ENCODE results near the gene ST8SIA1. TPM values are rescaled to one million over a fixed set of nuclear protein-coding genes. Genes with fewer than 3 reads are reported as not detected.
"Not testable (repeated sequence)": the region's sequence is repeated elsewhere in the genome, so short reads cannot be mapped to it uniquely, and the experiment has no call there.

ST8SIA1 gene
- polyA plus RNA-seq, 1 donor from 2014 or later, result 22.5 TPM

DNA sequence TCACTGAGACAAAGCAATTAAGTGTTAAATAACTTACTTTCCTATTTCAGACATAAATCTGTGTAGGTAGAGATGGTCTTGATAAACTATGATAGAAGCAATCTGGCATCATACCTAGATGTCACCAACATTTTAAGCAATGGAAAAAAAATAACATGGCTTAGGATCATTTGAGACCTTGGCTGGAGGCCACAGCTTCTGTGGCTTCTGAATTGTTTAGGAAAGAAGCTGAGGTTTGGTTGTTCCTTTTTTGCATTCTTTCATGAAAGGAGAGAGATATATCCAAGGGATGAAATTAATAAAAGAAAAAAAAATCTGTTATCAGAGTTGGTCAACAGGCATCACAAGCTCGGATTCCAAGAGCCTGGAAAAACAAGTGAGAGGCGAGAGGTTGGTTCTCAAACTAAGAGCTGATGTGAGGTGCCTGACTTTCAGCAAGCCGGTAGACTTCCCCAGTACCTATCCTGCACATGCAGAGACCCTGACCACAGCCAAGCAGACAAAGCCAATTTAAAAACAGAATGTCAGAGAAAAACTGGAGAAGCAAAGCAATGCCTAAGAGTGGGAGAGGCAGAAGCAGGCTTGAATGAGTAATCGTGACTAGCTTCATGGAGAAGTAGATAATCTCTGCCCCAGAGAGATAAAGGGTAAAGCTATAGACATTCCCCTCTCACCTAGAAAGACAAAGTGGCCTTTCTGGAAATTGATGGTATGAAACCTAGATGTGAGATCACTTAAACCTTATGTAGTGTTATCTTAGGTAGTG lies 43.4 kb upstream of the ST8SIA1 start:
- no peak overlapping the region for H3K9ac ChIP-seq (ENCODE audit: low read length)
- no peaks in the 10 kb centered on the region for H4K20me1 ChIP-seq (ENCODE audit: insufficient read depth)
- H3K9me3 ChIP-seq (ENCODE audit: low read length), result no peaks in the 10 kb centered on the region
- no peak overlapping the region for H2AFZ ChIP-seq (ENCODE audit: low read depth, low read length)
- H3K27me3 ChIP-seq (ENCODE audit: insufficient read depth, low read depth, low read length), result no peaks in the 10 kb centered on the region
- H3K4me3 ChIP-seq (ENCODE audit: low read length), result no peak overlapping the region
- no peaks in the 10 kb centered on the region for H3K9me2 ChIP-seq (ENCODE audit: insufficient read depth, low read length)
- no peak overlapping the region for H3K4me2 ChIP-seq (ENCODE audit: low read length)
- H3F3A ChIP-seq (ENCODE audit: insufficient read depth, low read length, poor library complexity, severe bottlenecking), result no peaks in the 10 kb centered on the region
- H3K36me3 ChIP-seq (ENCODE audit: insufficient read depth, low read length), result no peaks in the 10 kb centered on the region
- no peak overlapping the region for H3K27ac ChIP-seq (ENCODE audit: low read length)
- TF ChIP-seq RAD21 (conservative IDR thresholded peaks at IDR 0.05) (no peak), MXI1 (conservative IDR thresholded peaks at IDR 0.05; ENCODE audit: poor library complexity, severe bottlenecking) (no peak), EZH2 (IDR thresholded peaks at IDR 0.05; ENCODE audit: borderline replicate concordance, insufficient read depth, low read length, poor library complexity, severe bottlenecking) (no peak), EP300 (conservative IDR thresholded peaks at IDR 0.05; ENCODE audit: poor library complexity, severe bottlenecking) (no peak), POLR2AphosphoS5 (IDR thresholded peaks at IDR 0.05) (no peak), SMC3 (conservative IDR thresholded peaks at IDR 0.05; ENCODE audit: poor library complexity) (no peak), TAF1 (IDR thresholded peaks at IDR 0.05; ENCODE audit: low read depth) (no peak)
- TF ChIP-seq, protein P1, sequence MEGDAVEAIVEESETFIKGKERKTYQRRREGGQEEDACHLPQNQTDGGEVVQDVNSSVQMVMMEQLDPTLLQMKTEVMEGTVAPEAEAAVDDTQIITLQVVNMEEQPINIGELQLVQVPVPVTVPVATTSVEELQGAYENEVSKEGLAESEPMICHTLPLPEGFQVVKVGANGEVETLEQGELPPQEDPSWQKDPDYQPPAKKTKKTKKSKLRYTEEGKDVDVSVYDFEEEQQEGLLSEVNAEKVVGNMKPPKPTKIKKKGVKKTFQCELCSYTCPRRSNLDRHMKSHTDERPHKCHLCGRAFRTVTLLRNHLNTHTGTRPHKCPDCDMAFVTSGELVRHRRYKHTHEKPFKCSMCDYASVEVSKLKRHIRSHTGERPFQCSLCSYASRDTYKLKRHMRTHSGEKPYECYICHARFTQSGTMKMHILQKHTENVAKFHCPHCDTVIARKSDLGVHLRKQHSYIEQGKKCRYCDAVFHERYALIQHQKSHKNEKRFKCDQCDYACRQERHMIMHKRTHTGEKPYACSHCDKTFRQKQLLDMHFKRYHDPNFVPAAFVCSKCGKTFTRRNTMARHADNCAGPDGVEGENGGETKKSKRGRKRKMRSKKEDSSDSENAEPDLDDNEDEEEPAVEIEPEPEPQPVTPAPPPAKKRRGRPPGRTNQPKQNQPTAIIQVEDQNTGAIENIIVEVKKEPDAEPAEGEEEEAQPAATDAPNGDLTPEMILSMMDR (IDR thresholded peaks at IDR 0.05; ENCODE audit: poor library complexity, severe bottlenecking), result no peak
- TF ChIP-seq, protein P2, sequence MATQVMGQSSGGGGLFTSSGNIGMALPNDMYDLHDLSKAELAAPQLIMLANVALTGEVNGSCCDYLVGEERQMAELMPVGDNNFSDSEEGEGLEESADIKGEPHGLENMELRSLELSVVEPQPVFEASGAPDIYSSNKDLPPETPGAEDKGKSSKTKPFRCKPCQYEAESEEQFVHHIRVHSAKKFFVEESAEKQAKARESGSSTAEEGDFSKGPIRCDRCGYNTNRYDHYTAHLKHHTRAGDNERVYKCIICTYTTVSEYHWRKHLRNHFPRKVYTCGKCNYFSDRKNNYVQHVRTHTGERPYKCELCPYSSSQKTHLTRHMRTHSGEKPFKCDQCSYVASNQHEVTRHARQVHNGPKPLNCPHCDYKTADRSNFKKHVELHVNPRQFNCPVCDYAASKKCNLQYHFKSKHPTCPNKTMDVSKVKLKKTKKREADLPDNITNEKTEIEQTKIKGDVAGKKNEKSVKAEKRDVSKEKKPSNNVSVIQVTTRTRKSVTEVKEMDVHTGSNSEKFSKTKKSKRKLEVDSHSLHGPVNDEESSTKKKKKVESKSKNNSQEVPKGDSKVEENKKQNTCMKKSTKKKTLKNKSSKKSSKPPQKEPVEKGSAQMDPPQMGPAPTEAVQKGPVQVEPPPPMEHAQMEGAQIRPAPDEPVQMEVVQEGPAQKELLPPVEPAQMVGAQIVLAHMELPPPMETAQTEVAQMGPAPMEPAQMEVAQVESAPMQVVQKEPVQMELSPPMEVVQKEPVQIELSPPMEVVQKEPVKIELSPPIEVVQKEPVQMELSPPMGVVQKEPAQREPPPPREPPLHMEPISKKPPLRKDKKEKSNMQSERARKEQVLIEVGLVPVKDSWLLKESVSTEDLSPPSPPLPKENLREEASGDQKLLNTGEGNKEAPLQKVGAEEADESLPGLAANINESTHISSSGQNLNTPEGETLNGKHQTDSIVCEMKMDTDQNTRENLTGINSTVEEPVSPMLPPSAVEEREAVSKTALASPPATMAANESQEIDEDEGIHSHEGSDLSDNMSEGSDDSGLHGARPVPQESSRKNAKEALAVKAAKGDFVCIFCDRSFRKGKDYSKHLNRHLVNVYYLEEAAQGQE (IDR thresholded peaks at IDR 0.05; ENCODE audit: borderline replicate concordance), result no peak
- no peaks in the 10 kb centered on the region for H3K79me2 ChIP-seq (replicated peaks; ENCODE audit: insufficient read depth, low read length)

DNA sequence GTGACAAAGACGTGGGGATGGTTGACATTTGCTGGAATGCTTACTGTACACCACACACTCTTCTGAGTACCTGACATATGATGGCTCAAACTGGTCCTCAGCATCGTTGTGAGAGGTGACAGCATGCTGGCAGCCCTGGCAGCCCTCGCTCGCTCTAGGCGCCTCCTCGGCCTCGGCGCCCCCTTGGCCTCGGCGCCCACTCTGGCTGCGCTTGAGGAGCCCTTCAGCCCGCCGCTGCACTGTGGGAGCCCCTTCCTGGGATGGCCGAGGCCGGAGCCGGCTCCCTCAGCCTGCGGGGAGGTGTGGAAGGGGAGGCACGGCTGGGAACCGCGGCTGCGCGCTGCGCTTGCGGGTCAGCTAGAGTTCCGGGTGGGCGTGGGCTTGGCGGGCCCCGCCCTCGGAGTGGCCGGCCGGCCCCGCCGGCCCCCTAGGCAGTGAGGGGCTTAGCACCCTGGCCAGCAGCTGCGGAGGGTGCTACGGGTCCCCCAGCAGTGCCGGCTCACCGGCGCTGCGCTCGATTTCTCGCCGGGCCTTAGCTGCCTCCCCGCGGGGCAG lies 42.2 kb upstream of the ST8SIA1 start:
- H3F3A ChIP-seq (ENCODE audit: insufficient read depth, low read length, poor library complexity, severe bottlenecking); H3K36me3 ChIP-seq (ENCODE audit: insufficient read depth, low read length); H3K4me2 ChIP-seq (ENCODE audit: low read length); H3K4me3 ChIP-seq (ENCODE audit: low read length); H3K9me2 ChIP-seq (ENCODE audit: insufficient read depth, low read length); H4K20me1 ChIP-seq (ENCODE audit: insufficient read depth); H3K9me3 ChIP-seq (ENCODE audit: low read length); H3K79me2 ChIP-seq (replicated peaks; ENCODE audit: insufficient read depth, low read length); H3K27ac ChIP-seq (ENCODE audit: low read length); H2AFZ ChIP-seq (ENCODE audit: low read depth, low read length); H3K9ac ChIP-seq (ENCODE audit: low read length); H3K27me3 ChIP-seq (ENCODE audit: insufficient read depth, low read depth, low read length): not testable (repeated sequence)

Data from neural cell (in vitro differentiated cells).